ENCODE measurements around the gene LILRB3. TPM values are rescaled to one million over a fixed set of nuclear protein-coding genes. Genes with fewer than 3 reads are reported as not detected.
"Not testable (repeated sequence)": the region's sequence is repeated elsewhere in the genome, so short reads cannot be mapped to it uniquely, and the experiment has no call there.

The LILRB3 gene
- total RNA-seq, 2 experiments from 2014 or later: 5.3 to 5.8 TPM

GRCh38 chr19:54214217-54214616, 8.6 kb downstream of the LILRB3 start:
- H3K4me3 Mint-ChIP-seq, H3K27me3 Mint-ChIP-seq, CTCF ChIA-PET, H3K9me3 Mint-ChIP-seq, DNase-seq, POLR2A ChIA-PET, H3K27ac Mint-ChIP-seq: not testable (repeated sequence)
- Mint-ChIP-seq H3K4me1 (peaks cover 28% of the 10 kb centered on the region), H3K36me3 (ENCODE audit: low read depth) (peaks cover 32% of the 10 kb centered on the region)

GRCh38 chr19:54211235-54211634, 11.6 kb downstream of the LILRB3 start:
- H3K4me3 Mint-ChIP-seq: peak overlapping the region; percentile 1
- H3K27me3 Mint-ChIP-seq: no peaks in the 10 kb centered on the region
- ChIA-PET CTCF (interaction anchor here (0.7 to 3.0 kb wide), 5 partner anchors 11 to 79 kb away, joined by 3 to 16 read pairs (median 5); partner anchors contain the start of genes MBOAT7 and RPS9), POLR2A (interaction anchor here (0.9 to 6.5 kb wide), 6 partner anchors 11 to 52 kb away, joined by 3 to 60 read pairs (median 4); partner anchors contain the start of genes LENG1, MBOAT7, RPS9 and TSEN34)
- no peaks in the 10 kb centered on the region for H3K9me3 Mint-ChIP-seq
- peak overlapping the region; percentile 74 for H3K27ac Mint-ChIP-seq
- no peak for DNase-seq
- peaks cover 58% of the 10 kb centered on the region for H3K4me1 Mint-ChIP-seq
- peaks cover 51% of the 10 kb centered on the region for H3K36me3 Mint-ChIP-seq (ENCODE audit: low read depth)

GRCh38 chr19:54209811-54210494, 12.9 kb downstream of the LILRB3 start:
- Mint-ChIP-seq H3K27ac (peak overlapping the region; percentile 74), H3K27me3 (no peaks in the 10 kb centered on the region), H3K36me3 (ENCODE audit: low read depth) (peaks cover 64% of the 10 kb centered on the region), H3K4me1 (peaks cover 71% of the 10 kb centered on the region), H3K9me3 (no peaks in the 10 kb centered on the region), H3K4me3 (no peak overlapping the region)
- ChIA-PET CTCF (interaction anchor here (0.7 to 3.0 kb wide), 5 partner anchors 20 to 1130 kb away, joined by 3 to 16 read pairs (median 4); partner anchors contain the start of genes KMT5C and MBOAT7), POLR2A (interaction anchor here (0.7 to 6.5 kb wide), 8 partner anchors 9 to 178 kb away, joined by 3 to 60 read pairs (median 4); partner anchors contain the start of genes LENG1, MBOAT7, PRPF31 and RPS9)
- DNase-seq: no peak

- POLR2A ChIA-PET: interaction anchor here (0.6 to 6.5 kb wide), 6 partner anchors 9 to 1285 kb away, joined by 3 to 60 read pairs (median 4); partner anchors contain the start of genes LENG1, MBOAT7, PRPF31 and RPS9
- no peak overlapping the region for H3K27ac Mint-ChIP-seq
- CTCF ChIA-PET: interaction anchor here (1.2 to 3.0 kb wide), 3 partner anchors 39 to 181 kb away, joined by 3 to 16 read pairs (median 3); no protein-coding TSS in a partner anchor
- H3K36me3 Mint-ChIP-seq (ENCODE audit: low read depth): peaks cover 71% of the 10 kb centered on the region
- H3K4me1 Mint-ChIP-seq: peaks cover 78% of the 10 kb centered on the region
- H3K9me3 Mint-ChIP-seq: no peaks in the 10 kb centered on the region
- H3K27me3 Mint-ChIP-seq: no peaks in the 10 kb centered on the region
- H3K4me3 Mint-ChIP-seq: no peak overlapping the region
- no peak for DNase-seq
These were observed 13.6 kb downstream of the LILRB3 start for GRCh38 chr19:54209058-54209810.

GRCh38 chr19:54208784-54209057, 14.1 kb downstream of the LILRB3 start:
- peaks cover 83% of the 10 kb centered on the region for H3K4me1 Mint-ChIP-seq
- H3K27me3 Mint-ChIP-seq: no peaks in the 10 kb centered on the region
- peaks cover 74% of the 10 kb centered on the region for H3K36me3 Mint-ChIP-seq (ENCODE audit: low read depth)
- ChIA-PET POLR2A (interaction anchor here (0.6 to 6.5 kb wide), 3 partner anchors 8 to 1286 kb away, joined by 3 to 60 read pairs (median 49); partner anchors contain the start of genes MBOAT7, RPS9 and TSEN34), CTCF (interaction anchor here (1.2 to 1.5 kb wide), 3 partner anchors 38 to 182 kb away, joined by 3 read pairs; no protein-coding TSS in a partner anchor)
- peak overlapping the region; percentile 9 for H3K27ac Mint-ChIP-seq
- no peaks in the 10 kb centered on the region for H3K9me3 Mint-ChIP-seq
- no peak for DNase-seq
- no peak overlapping the region for H3K4me3 Mint-ChIP-seq

- H3K36me3 Mint-ChIP-seq (ENCODE audit: low read depth): peaks cover 78% of the 10 kb centered on the region
- CTCF ChIA-PET: interaction anchor here (1.2 to 1.5 kb wide), 3 partner anchors 38 to 182 kb away, joined by 3 read pairs; no protein-coding TSS in a partner anchor
These were observed 14.6 kb downstream of the LILRB3 start for GRCh38 chr19:54207983-54208783.

GRCh38 chr19:54207676-54207982, 15.2 kb downstream of the LILRB3 start:
- Mint-ChIP-seq H3K36me3 (ENCODE audit: low read depth) (peaks cover 79% of the 10 kb centered on the region), H3K4me3 (no peak overlapping the region)
- POLR2A ChIA-PET: interaction anchor here (0.6 to 6.5 kb wide), 2 partner anchors 17 to 71 kb away, joined by 3 to 49 read pairs; partner anchors contain the start of genes MBOAT7 and TSEN34

More at GRCh38 chr19:54207983-54208783, 14.6 kb downstream of the LILRB3 start:
- Mint-ChIP-seq H3K27me3 (no peaks in the 10 kb centered on the region), H3K4me3 (no peak overlapping the region), H3K4me1 (peaks cover 88% of the 10 kb centered on the region), H3K27ac (peak overlapping the region; percentile 9), H3K9me3 (no peaks in the 10 kb centered on the region)
- no peak for DNase-seq
- POLR2A ChIA-PET: interaction anchor here (0.6 to 6.5 kb wide), 4 partner anchors 8 to 1286 kb away, joined by 3 to 60 read pairs (median 26); partner anchors contain the start of genes MBOAT7, RPS9 and TSEN34

GRCh38 chr19:54207193-54207592, 15.6 kb downstream of the LILRB3 start:
- ChIA-PET CTCF (interaction anchor here (0.7 kb wide), 1 partner anchor 18 kb away, joined by 3 read pairs; the partner anchor contains the start of gene MBOAT7), POLR2A (interaction anchor here (0.8 to 6.5 kb wide), 3 partner anchors 16 to 92 kb away, joined by 3 to 49 read pairs (median 3); partner anchors contain the start of genes MBOAT7, PRPF31, TFPT and TSEN34)
- not testable (repeated sequence) for H3K27me3 Mint-ChIP-seq, H3K9me3 Mint-ChIP-seq, H3K4me3 Mint-ChIP-seq, DNase-seq, H3K27ac Mint-ChIP-seq
- Mint-ChIP-seq H3K36me3 (ENCODE audit: low read depth) (peaks cover 81% of the 10 kb centered on the region), H3K4me1 (peaks cover 96% of the 10 kb centered on the region)

More at GRCh38 chr19:54207676-54207982, 15.2 kb downstream of the LILRB3 start:
- no peak for DNase-seq
- peak overlapping the region; percentile 9 for H3K27ac Mint-ChIP-seq
- CTCF ChIA-PET: interaction anchor here (1.2 kb wide), 2 partner anchors 181 to 183 kb away, joined by 3 read pairs; no protein-coding TSS in a partner anchor
- H3K27me3 Mint-ChIP-seq: no peaks in the 10 kb centered on the region
- H3K9me3 Mint-ChIP-seq: no peaks in the 10 kb centered on the region
- peaks cover 92% of the 10 kb centered on the region for H3K4me1 Mint-ChIP-seq

- no peak overlapping the region for H3K27ac Mint-ChIP-seq
- CTCF ChIA-PET: interaction anchor here (0.7 kb wide), 1 partner anchor 17 kb away, joined by 3 read pairs; the partner anchor contains the start of gene MBOAT7
- DNase-seq: no peak
These were observed 16.0 kb downstream of the LILRB3 start for GRCh38 chr19:54206831-54207177.

GRCh38 chr19:54206030-54206830, 16.6 kb downstream of the LILRB3 start:
- Mint-ChIP-seq H3K27me3 (no peaks in the 10 kb centered on the region), H3K36me3 (ENCODE audit: low read depth) (peaks cover 89% of the 10 kb centered on the region), H3K4me1 (peaks cover 98% of the 10 kb centered on the region), H3K27ac (no peak overlapping the region), H3K9me3 (no peaks in the 10 kb centered on the region), H3K4me3 (no peak overlapping the region)
- POLR2A ChIA-PET: interaction anchor here (0.8 to 6.5 kb wide), 6 partner anchors 15 to 91 kb away, joined by 3 to 49 read pairs (median 6); partner anchors contain the start of genes LENG1, MBOAT7, PRPF31 and TFPT
- no peak for DNase-seq
- CTCF ChIA-PET: interaction anchor here (0.7 to 1.1 kb wide), 3 partner anchors 17 to 36 kb away, joined by 3 to 5 read pairs (median 3); partner anchors contain the start of gene MBOAT7

More at GRCh38 chr19:54206831-54207177, 16.0 kb downstream of the LILRB3 start:
- POLR2A ChIA-PET: interaction anchor here (0.8 to 6.5 kb wide), 3 partner anchors 16 to 91 kb away, joined by 3 to 49 read pairs (median 3); partner anchors contain the start of genes MBOAT7, PRPF31, TFPT and TSEN34
- H3K4me1 Mint-ChIP-seq: peaks cover 97% of the 10 kb centered on the region
- no peak overlapping the region for H3K4me3 Mint-ChIP-seq
- peaks cover 85% of the 10 kb centered on the region for H3K36me3 Mint-ChIP-seq (ENCODE audit: low read depth)
- H3K9me3 Mint-ChIP-seq: no peaks in the 10 kb centered on the region
- no peaks in the 10 kb centered on the region for H3K27me3 Mint-ChIP-seq

Measured in activated CD4-positive, alpha-beta memory T cell treated with anti-CD3 and anti-CD28 coated beads, Interleukin-2, amount 10 ng/mL, durations not matched to agents 7 days and 5 days (primary cell).